CD4-positive, alpha-beta memory T cell (primary cell): ENCODE data around the gene RANGAP1. TPM values are rescaled to one million over a fixed set of nuclear protein-coding genes. Genes with fewer than 3 reads are reported as not detected.

Source experiments
- CTCF ChIA-PET: fragments of 350-600 bp; sonication (Branson Sonifier 250); formaldehyde crosslinking; loops from one replicate; lab custom pipeline; 2021; ENCODE audit warnings: inconsistent platforms; ENCODE audit not compliant: partially characterized antibody; lab: Charles Lee
- POLR2A ChIA-PET: fragments of 350-600 bp; sonication (Branson Sonifier 250); formaldehyde crosslinking; loops from one replicate; lab custom pipeline; 2021; ENCODE audit not compliant: partially characterized antibody; lab: Charles Lee
- DNase-seq, 5 donors: peaks; one replicate each; pipeline versions ENCODE4 v3.0.0 to v3.0.0-alpha.2; 2020 to 2022; ENCODE audit warnings: mixed read lengths in 1 of 5
- H3K27ac ChIP-seq: one replicate; pipeline ENCODE4 v1.7.0; 2013; ENCODE audit warnings: low read depth, low read length
- H3K27me3 ChIP-seq: 2 replicates; pipeline ENCODE4 v1.7.0; 2013; ENCODE audit warnings: mild to moderate bottlenecking, low read length, moderate library complexity; ENCODE audit not compliant: insufficient read depth
- H3K36me3 ChIP-seq: 2 replicates; pipeline ENCODE4 v1.7.0; 2013; ENCODE audit warnings: mild to moderate bottlenecking, low read length, moderate library complexity; ENCODE audit not compliant: insufficient read depth
- H3K4me1 ChIP-seq: 2 replicates; pipeline ENCODE4 v1.7.0; 2013; ENCODE audit warnings: mild to moderate bottlenecking, low read length, moderate library complexity; ENCODE audit not compliant: insufficient read depth
- H3K4me3 ChIP-seq, 2 donors: one replicate each; pipeline ENCODE4 v1.7.0; 2013; ENCODE audit warnings: low read length in 2 of 2, mild to moderate bottlenecking in 1 of 2
- H3K9me3 ChIP-seq, 2 donors: one replicate each; pipeline ENCODE4 v1.7.0; 2013; ENCODE audit warnings: low read length in 2 of 2, control low read depth in 1 of 2; ENCODE audit not compliant: control insufficient read depth in 1 of 2
- H3K27ac Mint-ChIP-seq, 7 donors: one replicate each; pipeline ENCODE4 v1.8.0; 2020 to 2021; ENCODE audit warnings: mixed read lengths in 7 of 7, mild to moderate bottlenecking in 6 of 7, inconsistent platforms in 3 of 7, moderate library complexity in 3 of 7
- H3K27me3 Mint-ChIP-seq, 2 donors: one replicate each; pipeline ENCODE4 v1.8.0; 2020 to 2021; ENCODE audit warnings: mixed read lengths in 2 of 2
- H3K36me3 Mint-ChIP-seq, 2 donors: one replicate each; pipeline ENCODE4 v1.8.0; 2020 to 2021; ENCODE audit warnings: mixed read lengths in 2 of 2, inconsistent platforms in 1 of 2, mild to moderate bottlenecking in 1 of 2
- H3K4me1 Mint-ChIP-seq, 4 donors: one replicate each; pipeline ENCODE4 v1.8.0; 2020 to 2021; ENCODE audit warnings: mixed read lengths in 4 of 4, mild to moderate bottlenecking in 1 of 4
- H3K4me3 Mint-ChIP-seq, 8 donors: one replicate each; pipeline ENCODE4 v1.8.0; 2020 to 2021; ENCODE audit warnings: mixed read lengths in 8 of 8, mild to moderate bottlenecking in 7 of 8, moderate library complexity in 6 of 8, inconsistent platforms in 3 of 8
- H3K9me3 Mint-ChIP-seq, 8 donors: one replicate each; pipeline ENCODE4 v1.8.0; 2020 to 2021; ENCODE audit warnings: mixed read lengths in 8 of 8, mild to moderate bottlenecking in 5 of 8, inconsistent platforms in 3 of 8, moderate library complexity in 1 of 8
- intact Hi-C: fragments of 100-400 bp; cut with micrococcal nuclease; formaldehyde crosslinking; loops from one replicate; pipeline ENCODE4 v1.15.1; 2023
- polyA plus RNA-seq, 2 donors: library from polyadenylated mRNA; unstranded; fragments of 300-500 nt; fragmentation: Illumina TruSeq; gene quantifications; one replicate each; pipeline ENCODE4 v1.2.3, GENCODE V29; 2021
- total RNA-seq, 2 experiments: library from RNA; stranded (reverse); gene quantifications; one replicate each; pipeline ENCODE4 v1.2.3, GENCODE V29; 2021

Gene RANGAP1
- total and polyA plus RNA-seq, 4 experiments from 2014 or later, result 12.7 to 74.7 (median 50.7) TPM

- Histone ChIP-seq H3K27me3 (no peaks in the 10 kb centered on the region), H3K36me3 (peaks cover 19% of the 10 kb centered on the region), H3K9me3 (no peaks in the 10 kb centered on the region), H3K4me1 (peaks cover 23% of the 10 kb centered on the region), H3K4me3 (peak overlapping the region; percentile 82 to 94), H3K27ac (peak overlapping the region; percentile 99)
- CTCF ChIA-PET, result interaction anchor here (1.3 to 2.1 kb wide), 5 partner anchors 15 to 364 kb away, joined by 4 to 11 read pairs (median 5); partner anchors contain the start of genes TEF and ZC3H7B
- POLR2A ChIA-PET, result interaction anchor here (0.6 to 5.2 kb wide), 26 partner anchors 11 to 1242 kb away, joined by 3 to 111 read pairs (median 7); partner anchors contain the start of genes ACO2, DESI1, EP300 and PHF5A
- Mint-ChIP-seq H3K4me1 (peaks cover 16 to 44% (median 33%) of the 10 kb centered on the region in 4 donors), H3K36me3 (peaks cover 10 to 21% of the 10 kb centered on the region in 2 donors), H3K27me3 (no peaks in the 10 kb centered on the region), H3K4me3 (peak overlapping the region; percentile 92 to 98 (median 96)), H3K9me3 (no peaks in the 10 kb centered on the region), H3K27ac (peak overlapping the region; percentile 96 to 99 (median 99))
- DNase-seq, result peak in 1 of 5 donors; percentile 82
- intact Hi-C loops, result loop anchor here (1.0 to 5.0 kb wide), 11 partner anchors 15 to 429 kb away; partner anchors contain the start of genes ACO2, DESI1, L3MBTL2 and PHF5A
Observed at GRCh38 chr22:41286639-41287091, 678 bp upstream of the RANGAP1 start.

DNA sequence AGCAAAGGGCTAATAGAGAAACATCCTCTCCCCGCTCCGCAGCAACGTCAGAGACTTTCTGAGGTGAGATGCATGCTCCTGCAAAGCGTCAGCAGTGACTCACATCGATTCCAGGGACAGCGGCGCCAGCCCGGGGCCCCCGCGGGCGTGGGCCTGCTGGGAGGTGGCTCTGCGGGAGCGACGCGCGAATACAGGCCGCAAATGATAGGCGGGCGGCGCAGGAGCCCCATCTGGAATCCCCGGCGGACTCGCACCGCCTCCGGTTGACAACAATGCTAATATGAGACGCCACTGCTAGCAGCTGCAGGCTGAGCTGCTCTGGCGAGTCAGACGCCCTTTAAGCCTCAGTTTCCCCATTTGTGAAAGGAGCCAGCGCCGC, 557 bp downstream of the RANGAP1 start:
- intact Hi-C loops, result loop anchor here (5.0 kb wide), 1 partner anchor 263 kb away; no protein-coding TSS in a partner anchor
- Mint-ChIP-seq H3K4me1 (peaks cover 16 to 55% (median 39%) of the 10 kb centered on the region in 4 donors), H3K27me3 (no peaks in the 10 kb centered on the region), H3K4me3 (peak overlapping the region; percentile 92 to 98 (median 96)), H3K9me3 (no peaks in the 10 kb centered on the region), H3K36me3 (peaks cover 10 to 31% of the 10 kb centered on the region in 2 donors), H3K27ac (peak overlapping the region; percentile 96 to 99 (median 99))
- CTCF ChIA-PET, result interaction anchor here (1.3 kb wide), 1 partner anchor 96 kb away, joined by 4 read pairs; the partner anchor contains the start of gene TEF
- Histone ChIP-seq H3K27ac (peak overlapping the region; percentile 99), H3K4me3 (peak overlapping the region; percentile 40 to 82), H3K36me3 (peaks cover 30% of the 10 kb centered on the region), H3K4me1 (peaks cover 23% of the 10 kb centered on the region), H3K27me3 (no peaks in the 10 kb centered on the region), H3K9me3 (no peaks in the 10 kb centered on the region)
- POLR2A ChIA-PET, result interaction anchor here (1.0 to 5.2 kb wide), 18 partner anchors 9 to 1966 kb away, joined by 3 to 111 read pairs (median 6); partner anchors contain the start of genes ACO2, DESI1, PHF5A and PMM1
- peak; percentile 85 to 98 (median 86) for DNase-seq

DNA sequence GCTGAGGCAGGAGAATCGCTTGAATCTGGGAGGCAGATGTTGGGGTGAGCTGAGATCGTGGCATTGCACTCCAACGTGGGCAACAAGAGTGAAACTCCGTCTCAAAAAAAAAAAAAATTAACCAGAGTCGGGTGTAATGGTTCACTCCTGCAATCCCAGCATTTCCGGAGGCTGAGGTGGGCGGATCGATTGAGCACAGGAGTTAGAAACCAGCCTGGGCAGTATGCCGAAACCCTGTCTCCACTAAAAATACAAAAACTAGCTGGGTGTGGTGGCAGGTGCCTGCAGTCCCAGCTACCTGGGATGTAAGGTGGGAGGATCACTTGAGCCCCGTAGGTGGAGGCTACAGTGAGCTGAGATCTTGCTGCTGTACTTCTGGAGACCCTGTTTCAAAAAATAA, 1.5 kb downstream of the RANGAP1 start:
- H3K36me3 Mint-ChIP-seq, result peaks cover 15 to 40% of the 10 kb centered on the region in 2 donors
- Histone ChIP-seq H3K4me3 (no peak overlapping the region), H3K27ac (peak overlapping the region; percentile 99), H3K4me1 (peaks cover 23% of the 10 kb centered on the region), H3K36me3 (peaks cover 37% of the 10 kb centered on the region), H3K9me3 (no peaks in the 10 kb centered on the region), H3K27me3 (no peaks in the 10 kb centered on the region)
- CTCF ChIA-PET, result no interaction called here
- POLR2A ChIA-PET, result interaction anchor here (2.0 to 5.2 kb wide), 3 partner anchors 14 to 262 kb away, joined by 4 to 111 read pairs (median 15); partner anchors contain the start of gene ZC3H7B
- intact Hi-C loops, result no loop called here
- DNase-seq, result no peak
- peak overlapping the region; percentile 96 to 99 (median 99) for H3K27ac Mint-ChIP-seq
- H3K4me3 Mint-ChIP-seq, result peak overlapping the region; percentile 48 to 98 (median 96)
- peaks cover 16 to 59% (median 38%) of the 10 kb centered on the region in 4 donors for H3K4me1 Mint-ChIP-seq
- no peaks in the 10 kb centered on the region for H3K27me3 Mint-ChIP-seq
- no peaks in the 10 kb centered on the region for H3K9me3 Mint-ChIP-seq

- Histone ChIP-seq H3K27ac (no peak overlapping the region), H3K4me3 (no peak overlapping the region), H3K9me3 (no peaks in the 10 kb centered on the region), H3K4me1 (peaks cover 15% of the 10 kb centered on the region), H3K27me3 (no peaks in the 10 kb centered on the region), H3K36me3 (peaks cover 53% of the 10 kb centered on the region)
- no peak overlapping the region for H3K4me3 Mint-ChIP-seq
- no peaks in the 10 kb centered on the region for H3K27me3 Mint-ChIP-seq
- ChIA-PET CTCF (interaction anchor here (1.9 kb wide), 1 partner anchor 20 kb away, joined by 5 read pairs; the partner anchor contains the start of gene ZC3H7B), POLR2A (interaction anchor here (2.0 kb wide), 1 partner anchor 21 kb away, joined by 7 read pairs; the partner anchor contains the start of gene ZC3H7B)
- peaks cover 30 to 57% of the 10 kb centered on the region in 2 donors for H3K36me3 Mint-ChIP-seq
- peaks cover 0 to 2% (median 0%) of the 10 kb centered on the region in 8 donors for H3K9me3 Mint-ChIP-seq
- intact Hi-C loops, result no loop called here
- peak overlapping the region in 4 of 7 donors; percentile 42 to 77 (median 64) for H3K27ac Mint-ChIP-seq
- H3K4me1 Mint-ChIP-seq, result peaks cover 10 to 42% (median 25%) of the 10 kb centered on the region in 4 donors
- no peak for DNase-seq
Observed at GRCh38 chr22:41280854-41281253, 5.1 kb downstream of the RANGAP1 start.

GRCh38 chr22:41280065-41280464, 5.9 kb downstream of the RANGAP1 start:
- CTCF ChIA-PET, result interaction anchor here (1.9 kb wide), 1 partner anchor 21 kb away, joined by 5 read pairs; the partner anchor contains the start of gene ZC3H7B

DNA sequence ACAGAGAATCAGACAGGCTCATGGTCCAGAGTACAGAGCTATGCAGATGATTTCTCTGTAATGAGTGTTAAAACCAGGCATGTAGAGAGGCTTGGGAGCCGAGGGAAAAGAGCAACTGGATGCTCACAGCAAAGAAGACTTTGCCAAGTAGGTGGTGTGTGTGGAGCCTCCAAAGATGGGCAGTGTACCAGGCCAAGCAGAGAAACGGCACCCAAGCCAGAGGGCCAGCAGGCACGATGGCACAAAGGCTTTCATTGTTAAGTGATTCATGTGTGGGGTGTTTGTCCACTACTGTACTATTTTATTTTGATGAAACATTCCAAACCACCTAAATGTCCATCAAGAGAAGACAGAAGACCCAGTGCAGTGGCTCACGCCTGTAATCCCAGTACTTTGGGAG, 11.1 kb downstream of the RANGAP1 start:
- no peaks in the 10 kb centered on the region for H3K9me3 ChIP-seq
- H3K27me3 ChIP-seq, result no peaks in the 10 kb centered on the region
- ChIA-PET CTCF (no interaction called here), POLR2A (no interaction called here)
- H3K4me1 ChIP-seq, result no peaks in the 10 kb centered on the region
- Mint-ChIP-seq H3K4me3 (no peak overlapping the region), H3K27ac (peak overlapping the region in 1 of 7 donors; percentile 52), H3K36me3 (peaks cover 34 to 63% of the 10 kb centered on the region in 2 donors), H3K9me3 (peaks cover 0 to 2% (median 0%) of the 10 kb centered on the region in 8 donors), H3K4me1 (peaks cover 0 to 4% (median 2%) of the 10 kb centered on the region in 4 donors), H3K27me3 (no peaks in the 10 kb centered on the region)
- no peak overlapping the region for H3K27ac ChIP-seq
- intact Hi-C loops, result no loop called here
- DNase-seq, result no peak
- no peak overlapping the region for H3K4me3 ChIP-seq
- H3K36me3 ChIP-seq, result peaks cover 54% of the 10 kb centered on the region

More at GRCh38 chr22:41280065-41280464, 5.9 kb downstream of the RANGAP1 start:
- Histone ChIP-seq H3K27ac (no peak overlapping the region), H3K4me3 (no peak overlapping the region), H3K36me3 (peaks cover 55% of the 10 kb centered on the region), H3K9me3 (no peaks in the 10 kb centered on the region), H3K27me3 (no peaks in the 10 kb centered on the region), H3K4me1 (peaks cover 13% of the 10 kb centered on the region)
- Mint-ChIP-seq H3K4me1 (peaks cover 9 to 39% (median 20%) of the 10 kb centered on the region in 4 donors), H3K27me3 (no peaks in the 10 kb centered on the region), H3K9me3 (peaks cover 0 to 2% (median 0%) of the 10 kb centered on the region in 8 donors), H3K4me3 (no peak overlapping the region), H3K36me3 (peaks cover 32 to 55% of the 10 kb centered on the region in 2 donors), H3K27ac (peak overlapping the region in 1 of 7 donors; percentile 68)
- POLR2A ChIA-PET, result no interaction called here
- intact Hi-C loops, result no loop called here
- DNase-seq, result no peak

DNA sequence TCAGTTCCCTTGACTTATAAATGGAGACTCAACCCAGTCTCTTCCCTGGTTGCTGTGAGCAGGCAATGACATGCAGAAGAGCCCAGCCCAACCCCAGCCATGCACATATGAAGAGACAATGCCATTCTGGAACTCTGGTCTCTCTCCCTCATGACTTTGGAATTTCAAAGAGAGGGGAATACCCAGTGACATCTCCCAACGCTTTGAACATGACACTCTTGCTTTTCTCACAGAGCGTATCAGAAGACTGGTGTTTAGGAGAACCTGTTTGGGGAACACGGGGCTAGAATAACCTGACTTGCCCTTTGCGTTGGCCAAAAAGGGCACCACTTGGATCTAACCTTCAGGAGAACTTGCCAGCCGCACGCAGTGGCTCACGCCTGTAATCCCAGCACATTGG, 12.9 kb downstream of the RANGAP1 start:
- no peaks in the 10 kb centered on the region for H3K27me3 Mint-ChIP-seq
- Histone ChIP-seq H3K27ac (no peak overlapping the region), H3K27me3 (no peaks in the 10 kb centered on the region), H3K36me3 (peaks cover 57% of the 10 kb centered on the region), H3K4me3 (no peak overlapping the region), H3K9me3 (no peaks in the 10 kb centered on the region), H3K4me1 (no peaks in the 10 kb centered on the region)
- H3K4me3 Mint-ChIP-seq, result no peak overlapping the region
- ChIA-PET POLR2A (no interaction called here), CTCF (interaction anchor here (0.7 kb wide), 1 partner anchor 1594 kb away, joined by 3 read pairs; no protein-coding TSS in a partner anchor)
- peaks cover 32 to 62% of the 10 kb centered on the region in 2 donors for H3K36me3 Mint-ChIP-seq
- H3K27ac Mint-ChIP-seq, result peak overlapping the region in 1 of 7 donors; percentile 62
- intact Hi-C loops, result no loop called here
- no peaks in the 10 kb centered on the region for H3K9me3 Mint-ChIP-seq
- H3K4me1 Mint-ChIP-seq, result peaks cover 0 to 5% (median 3%) of the 10 kb centered on the region in 4 donors
- DNase-seq, result no peak
